IPS-18c (cell line): Measurements from ENCODE around the gene BANK1.

Source experiments
- H3K4me3 ChIP-seq: 2 replicates; pipeline ENCODE4 v1.7.0; 2013; ENCODE audit warnings: low read depth, mild to moderate bottlenecking, low read length, moderate library complexity; ENCODE audit not compliant: insufficient read depth
- H3K9me3 ChIP-seq: one replicate; pipeline ENCODE4 v1.6.1; 2013; ENCODE audit warnings: mild to moderate bottlenecking, low read length, moderate library complexity; ENCODE audit not compliant: control insufficient read depth, insufficient read depth

The BANK1 gene

GRCh38 chr4:101931619-101932018, 141.1 kb downstream of the BANK1 start:
- H3K4me3 ChIP-seq = no peak overlapping the region
- no peaks in the 10 kb centered on the region for H3K9me3 ChIP-seq

GRCh38 chr4:101933855-101934254, 143.3 kb downstream of the BANK1 start:
- H3K9me3 ChIP-seq = no peaks in the 10 kb centered on the region
- H3K4me3 ChIP-seq = no peak overlapping the region

GRCh38 chr4:101938836-101939235, 148.3 kb downstream of the BANK1 start:
- Histone ChIP-seq H3K9me3 (no peaks in the 10 kb centered on the region), H3K4me3 (no peak overlapping the region)

GRCh38 chr4:101941816-101942358, 151.4 kb downstream of the BANK1 start:
- Histone ChIP-seq H3K9me3 (no peaks in the 10 kb centered on the region), H3K4me3 (no peak overlapping the region)

GRCh38 chr4:101942891-101943290, 152.4 kb downstream of the BANK1 start:
- no peak overlapping the region for H3K4me3 ChIP-seq
- no peaks in the 10 kb centered on the region for H3K9me3 ChIP-seq

- H3K4me3 ChIP-seq = no peak overlapping the region
- H3K9me3 ChIP-seq = no peaks in the 10 kb centered on the region
Measured at GRCh38 chr4:101944649-101945048, 154.1 kb downstream of the BANK1 start.

GRCh38 chr4:101948055-101948454, 157.5 kb downstream of the BANK1 start:
- H3K9me3 ChIP-seq = no peaks in the 10 kb centered on the region
- H3K4me3 ChIP-seq = no peak overlapping the region

GRCh38 chr4:101948951-101949350, 158.4 kb downstream of the BANK1 start:
- H3K9me3 ChIP-seq = no peaks in the 10 kb centered on the region
- H3K4me3 ChIP-seq = no peak overlapping the region

- Histone ChIP-seq H3K4me3 (no peak overlapping the region), H3K9me3 (no peaks in the 10 kb centered on the region)
Measured at GRCh38 chr4:101950258-101950979, 159.9 kb downstream of the BANK1 start.

GRCh38 chr4:101952985-101953384, 162.5 kb downstream of the BANK1 start:
- H3K4me3 ChIP-seq = no peak overlapping the region
- H3K9me3 ChIP-seq = no peaks in the 10 kb centered on the region

GRCh38 chr4:101953949-101954348, 163.4 kb downstream of the BANK1 start:
- no peaks in the 10 kb centered on the region for H3K9me3 ChIP-seq
- H3K4me3 ChIP-seq = no peak overlapping the region

- Histone ChIP-seq H3K4me3 (no peak overlapping the region), H3K9me3 (no peaks in the 10 kb centered on the region)
Measured at GRCh38 chr4:101954351-101954750, 163.8 kb downstream of the BANK1 start.

- Histone ChIP-seq H3K9me3 (no peaks in the 10 kb centered on the region), H3K4me3 (no peak overlapping the region)
Measured at GRCh38 chr4:101954975-101955678, 164.6 kb downstream of the BANK1 start.

GRCh38 chr4:101956068-101956825, 165.7 kb downstream of the BANK1 start:
- Histone ChIP-seq H3K4me3 (no peak overlapping the region), H3K9me3 (no peaks in the 10 kb centered on the region)

GRCh38 chr4:101958547-101958946, 168.0 kb downstream of the BANK1 start:
- Histone ChIP-seq H3K4me3 (no peak overlapping the region), H3K9me3 (no peaks in the 10 kb centered on the region)

GRCh38 chr4:101960431-101960830, 169.9 kb downstream of the BANK1 start:
- Histone ChIP-seq H3K4me3 (no peak overlapping the region), H3K9me3 (no peaks in the 10 kb centered on the region)

GRCh38 chr4:101961144-101961543, 170.6 kb downstream of the BANK1 start:
- Histone ChIP-seq H3K9me3 (no peaks in the 10 kb centered on the region), H3K4me3 (no peak overlapping the region)
